GM06990 (cell line): ENCODE measurements around the gene CSF1R.

ENCODE experiments used
- DNase-seq: peaks from one replicate; pipeline ENCODE4 v3.0.0-alpha.2; 2011; ENCODE audit not compliant: insufficient read length; ENCODE audit errors: extremely low read depth
- H3K27me3 ChIP-seq: replicated peaks from 2 replicates; pipeline ENCODE4 v1.6.0; 2011; ENCODE audit warnings: low read length; ENCODE audit not compliant: control insufficient read depth, insufficient read depth
- H3K36me3 ChIP-seq: 2 replicates; pipeline ENCODE4 v1.5.1; 2011; ENCODE audit warnings: low read length; ENCODE audit not compliant: control insufficient read depth, insufficient read depth
- H3K4me3 ChIP-seq: replicated peaks from 2 replicates; pipeline ENCODE4 v1.5.1; 2011; ENCODE audit warnings: low read depth, mild to moderate bottlenecking, control low read depth, low read length
- CTCF ChIP-seq: IDR thresholded peaks from 2 replicates; pipeline ENCODE4 v1.5.1; 2011; ENCODE audit warnings: low read length, control low read depth, mild to moderate bottlenecking, inconsistent platforms; ENCODE audit not compliant: insufficient read depth, poor library complexity, severe bottlenecking

The CSF1R gene

DNA sequence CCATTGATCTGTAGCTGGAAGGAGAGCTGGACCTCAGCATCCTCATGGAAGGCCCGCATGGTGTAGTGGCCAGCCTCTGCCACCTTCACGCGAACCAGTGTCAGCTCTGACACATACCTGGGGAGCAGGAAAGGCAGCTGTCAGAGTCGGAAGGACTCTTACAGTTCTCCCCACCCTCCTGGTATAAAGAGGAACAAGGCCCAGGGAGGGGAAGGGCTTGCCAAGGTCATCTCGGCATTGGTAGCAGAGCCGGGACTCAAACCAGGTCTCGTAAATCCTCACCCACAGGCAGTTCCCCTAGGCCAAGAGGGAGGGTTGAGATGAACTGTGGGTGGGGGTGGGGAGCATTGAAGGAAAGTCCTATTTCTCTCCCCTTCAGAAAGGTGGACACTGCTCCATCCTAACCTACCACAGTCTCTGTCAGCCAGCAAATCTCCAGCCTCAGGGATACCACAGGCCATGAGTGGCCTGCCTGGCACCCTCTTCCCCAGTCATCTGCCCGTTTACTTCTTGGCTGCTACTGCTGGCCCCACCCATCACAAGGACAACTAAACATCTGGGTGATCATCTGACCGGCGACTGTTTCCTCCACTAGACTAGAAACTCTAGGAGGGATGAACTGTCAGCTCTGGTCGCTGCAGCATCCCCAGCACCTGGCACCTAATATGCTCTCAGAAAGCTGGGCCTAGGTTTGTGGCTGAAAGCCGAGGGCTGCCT lies 45.8 kb upstream of the CSF1R start:
- no peak for DNase-seq
- Histone ChIP-seq H3K4me3 (no peak overlapping the region), H3K27me3 (no peaks in the 10 kb centered on the region; the same call in 1 of the 2 replicates), H3K36me3 (no peaks in the 10 kb centered on the region)
- no peak for TF ChIP-seq CTCF

GRCh38 chr5:150131461-150131860 lies 45.1 kb upstream of the CSF1R start:
- H3K4me3 ChIP-seq: no peak overlapping the region
- no peaks in the 10 kb centered on the region for H3K36me3 ChIP-seq
- no peak for TF ChIP-seq CTCF
- H3K27me3 ChIP-seq: no peaks in the 10 kb centered on the region; the same call in 1 of the 2 replicates
- DNase-seq: no peak

- no peaks in the 10 kb centered on the region for H3K36me3 ChIP-seq
- no peak for DNase-seq
- H3K27me3 ChIP-seq: no peaks in the 10 kb centered on the region; the same call in 1 of the 2 replicates
- H3K4me3 ChIP-seq: no peak overlapping the region
- TF ChIP-seq CTCF: no peak
Observed at GRCh38 chr5:150130493-150130922, 44.2 kb upstream of the CSF1R start.

DNA sequence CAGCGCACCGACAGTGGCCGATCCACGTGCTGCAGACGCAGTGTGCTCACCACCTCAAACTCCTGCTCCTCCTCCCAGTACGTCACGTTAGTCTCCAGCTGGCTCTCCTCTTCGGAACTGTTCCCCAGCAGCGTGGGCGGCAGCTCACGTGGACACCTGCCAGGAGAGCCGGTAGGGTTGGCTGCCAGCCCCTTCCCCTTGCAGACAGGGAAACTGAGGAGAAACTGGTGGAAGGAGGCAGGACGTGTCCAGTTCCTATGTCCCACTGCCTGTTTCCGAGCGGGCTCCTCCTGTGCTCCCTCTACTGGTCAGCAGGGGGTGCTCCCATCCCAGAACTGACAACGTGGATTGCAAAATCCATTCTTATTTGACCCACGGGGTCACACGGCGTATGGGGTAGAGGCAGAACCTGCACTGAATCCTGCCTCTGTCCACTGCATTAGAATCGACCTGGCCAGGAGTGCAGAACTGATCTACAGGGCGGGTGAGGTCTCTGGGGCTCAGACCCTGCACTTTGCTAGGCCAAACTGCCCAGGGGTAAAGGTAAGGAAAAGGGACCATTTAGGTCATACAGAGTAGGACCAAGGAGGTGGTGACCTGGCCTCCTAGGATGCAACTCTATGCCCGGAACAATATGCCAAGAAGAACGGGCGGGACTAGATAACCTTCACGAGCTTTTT lies 43.6 kb upstream of the CSF1R start:
- Histone ChIP-seq H3K27me3 (no peaks in the 10 kb centered on the region; the same call in 1 of the 2 replicates), H3K4me3 (no peak overlapping the region), H3K36me3 (no peaks in the 10 kb centered on the region)
- TF ChIP-seq CTCF: peak; percentile 92
- peak; percentile 39 for DNase-seq

- Histone ChIP-seq H3K4me3 (no peak overlapping the region), H3K27me3 (no peaks in the 10 kb centered on the region; the same call in 1 of the 2 replicates), H3K36me3 (no peaks in the 10 kb centered on the region)
- no peak for DNase-seq
- no peak for TF ChIP-seq CTCF
Observed at GRCh38 chr5:150129454-150129812, 43.1 kb upstream of the CSF1R start.
